Activated CD4-positive, alpha-beta memory T cell treated with anti-CD3 and anti-CD28 coated beads, Interleukin-2, amount 10 ng/mL, durations not matched to agents 7 days and 5 days (primary cell): ENCODE data around the gene SLC4A5. TPM values are rescaled to one million over a fixed set of nuclear protein-coding genes. Genes with fewer than 3 reads are reported as not detected.

Experiments used
- CTCF ChIA-PET: fragments of 350-600 bp; sonication (Branson Sonifier 250); formaldehyde crosslinking; loops from one replicate; lab custom pipeline; 2021; ENCODE audit warnings: antibody characterized with exemption, inconsistent platforms; lab: Charles Lee
- POLR2A ChIA-PET: fragments of 350-600 bp; sonication (Branson Sonifier 250); formaldehyde crosslinking; loops from one replicate; lab custom pipeline; 2021; ENCODE audit warnings: antibody characterized with exemption; lab: Charles Lee
- DNase-seq: peaks from one replicate; pipeline ENCODE4 v3.0.0-alpha.2; 2020
- H3K27ac Mint-ChIP-seq: one replicate; pipeline ENCODE4 v1.8.0; 2021; ENCODE audit warnings: mild to moderate bottlenecking, mixed read lengths
- H3K27me3 Mint-ChIP-seq: one replicate; pipeline ENCODE4 v1.8.0; 2021; ENCODE audit warnings: mixed read lengths
- H3K36me3 Mint-ChIP-seq: one replicate; pipeline ENCODE4 v1.8.0; 2021; ENCODE audit warnings: low read depth, mixed read lengths
- H3K4me1 Mint-ChIP-seq: one replicate; pipeline ENCODE4 v1.8.0; 2021; ENCODE audit warnings: mixed read lengths
- H3K4me3 Mint-ChIP-seq: one replicate; pipeline ENCODE4 v1.8.0; 2021; ENCODE audit warnings: mild to moderate bottlenecking, mixed read lengths
- H3K9me3 Mint-ChIP-seq: one replicate; pipeline ENCODE4 v1.8.0; 2021; ENCODE audit warnings: mixed read lengths
- total RNA-seq, 2 experiments: library from RNA; stranded (reverse); gene quantifications; one replicate each; pipeline ENCODE4 v1.2.3, GENCODE V29; 2021

The SLC4A5 gene
- total RNA-seq, 2 experiments from 2014 or later, result 2.5 to 3.4 TPM

- Mint-ChIP-seq H3K4me1 (no peaks in the 10 kb centered on the region), H3K27me3 (peaks cover 5% of the 10 kb centered on the region), H3K9me3 (no peaks in the 10 kb centered on the region), H3K4me3 (no peak overlapping the region), H3K36me3 (no peaks in the 10 kb centered on the region), H3K27ac (no peak overlapping the region)
- CTCF ChIA-PET, result interaction anchor here (1.3 to 1.5 kb wide), 2 partner anchors 14 to 54 kb away, joined by 3 to 4 read pairs; no protein-coding TSS in a partner anchor
- DNase-seq, result no peak
- POLR2A ChIA-PET, result interaction anchor here (1.5 kb wide), 1 partner anchor 10 kb away, joined by 4 read pairs; no protein-coding TSS in a partner anchor
Observed at GRCh38 chr2:74281141-74281975, 61.9 kb downstream of the SLC4A5 start.

DNA sequence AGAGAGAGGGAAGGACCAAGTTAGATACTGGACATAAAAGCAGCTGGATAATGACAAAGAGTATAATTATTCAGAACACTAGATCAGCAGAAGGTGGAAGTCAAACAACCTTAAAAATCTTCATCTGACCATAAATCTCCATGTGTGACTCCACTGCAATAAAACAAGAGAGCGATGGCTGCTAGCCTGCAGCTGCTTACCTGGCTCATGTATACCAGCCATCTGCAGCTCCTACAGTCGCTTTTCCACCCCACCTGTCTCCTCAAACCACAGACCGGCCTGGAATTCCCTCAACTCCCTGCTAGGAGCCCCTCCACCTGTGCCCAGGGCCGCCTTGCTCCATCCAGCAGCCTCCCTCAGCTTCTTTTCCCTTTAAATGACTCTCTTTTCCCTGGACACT lies 64.5 kb downstream of the SLC4A5 start:
- Mint-ChIP-seq H3K27ac (no peak overlapping the region), H3K4me3 (no peak overlapping the region), H3K36me3 (no peaks in the 10 kb centered on the region), H3K4me1 (no peaks in the 10 kb centered on the region), H3K27me3 (peaks cover 5% of the 10 kb centered on the region), H3K9me3 (no peaks in the 10 kb centered on the region)
- DNase-seq, result no peak
- POLR2A ChIA-PET, result interaction anchor here (1.1 kb wide), 1 partner anchor 12 kb away, joined by 5 read pairs; no protein-coding TSS in a partner anchor
- CTCF ChIA-PET, result no interaction called here

GRCh38 chr2:74278176-74278575 lies 65.0 kb downstream of the SLC4A5 start:
- Mint-ChIP-seq H3K36me3 (no peaks in the 10 kb centered on the region), H3K9me3 (no peaks in the 10 kb centered on the region), H3K4me3 (no peak overlapping the region), H3K27ac (no peak overlapping the region), H3K4me1 (no peaks in the 10 kb centered on the region), H3K27me3 (peaks cover 5% of the 10 kb centered on the region)
- DNase-seq, result no peak
- POLR2A ChIA-PET, result interaction anchor here (1.1 kb wide), 1 partner anchor 13 kb away, joined by 5 read pairs; no protein-coding TSS in a partner anchor
- CTCF ChIA-PET, result no interaction called here

GRCh38 chr2:74275228-74275627 lies 68.0 kb downstream of the SLC4A5 start:
- no peaks in the 10 kb centered on the region for H3K4me1 Mint-ChIP-seq

GRCh38 chr2:74269667-74270066 lies 73.5 kb downstream of the SLC4A5 start:
- ChIA-PET POLR2A (interaction anchor here (1.3 kb wide), 1 partner anchor 21 kb away, joined by 3 read pairs; no protein-coding TSS in a partner anchor), CTCF (interaction anchor here (0.8 to 5.5 kb wide), 2 partner anchors 65 to 121 kb away, joined by 4 to 69 read pairs; no protein-coding TSS in a partner anchor)
- peaks cover 2% of the 10 kb centered on the region for H3K36me3 Mint-ChIP-seq
- H3K9me3 Mint-ChIP-seq, result no peaks in the 10 kb centered on the region
- peak overlapping the region; percentile 66 for H3K27ac Mint-ChIP-seq
- DNase-seq, result no peak
- H3K4me1 Mint-ChIP-seq, result peaks cover 28% of the 10 kb centered on the region
- no peak overlapping the region for H3K4me3 Mint-ChIP-seq
- H3K27me3 Mint-ChIP-seq, result no peaks in the 10 kb centered on the region

More at GRCh38 chr2:74275228-74275627, 68.0 kb downstream of the SLC4A5 start:
- DNase-seq, result no peak
- Mint-ChIP-seq H3K9me3 (no peaks in the 10 kb centered on the region), H3K27ac (no peak overlapping the region), H3K36me3 (no peaks in the 10 kb centered on the region), H3K4me3 (no peak overlapping the region), H3K27me3 (peaks cover 4% of the 10 kb centered on the region)
- POLR2A ChIA-PET, result interaction anchor here (1.0 kb wide), 1 partner anchor 15 kb away, joined by 4 read pairs; no protein-coding TSS in a partner anchor
- CTCF ChIA-PET, result no interaction called here

GRCh38 chr2:74267068-74267467 lies 76.1 kb downstream of the SLC4A5 start:
- ChIA-PET CTCF (interaction anchor here (0.6 to 5.5 kb wide), 11 partner anchors 14 to 440 kb away, joined by 3 to 69 read pairs (median 3); no protein-coding TSS in a partner anchor), POLR2A (interaction anchor here (0.6 to 1.5 kb wide), 4 partner anchors 68 to 286 kb away, joined by 3 to 6 read pairs (median 4); no protein-coding TSS in a partner anchor)
- no peak overlapping the region for H3K4me3 Mint-ChIP-seq
- peak; percentile 80 for DNase-seq
- H3K27me3 Mint-ChIP-seq, result no peaks in the 10 kb centered on the region
- peaks cover 31% of the 10 kb centered on the region for H3K4me1 Mint-ChIP-seq
- peaks cover 2% of the 10 kb centered on the region for H3K36me3 Mint-ChIP-seq
- peak overlapping the region; percentile 85 for H3K27ac Mint-ChIP-seq
- H3K9me3 Mint-ChIP-seq, result no peaks in the 10 kb centered on the region

GRCh38 chr2:74264281-74264680 lies 78.9 kb downstream of the SLC4A5 start:
- H3K27me3 Mint-ChIP-seq, result no peaks in the 10 kb centered on the region
- no peak overlapping the region for H3K27ac Mint-ChIP-seq
- H3K4me1 Mint-ChIP-seq, result peaks cover 31% of the 10 kb centered on the region
- no peak overlapping the region for H3K4me3 Mint-ChIP-seq
- CTCF ChIA-PET, result interaction anchor here (2.0 to 5.5 kb wide), 2 partner anchors 15 to 70 kb away, joined by 10 to 69 read pairs; no protein-coding TSS in a partner anchor
- no peaks in the 10 kb centered on the region for H3K36me3 Mint-ChIP-seq
- no peak for DNase-seq
- POLR2A ChIA-PET, result no interaction called here
- H3K9me3 Mint-ChIP-seq, result no peaks in the 10 kb centered on the region

- no peaks in the 10 kb centered on the region for H3K9me3 Mint-ChIP-seq
- H3K27ac Mint-ChIP-seq, result no peak overlapping the region
Observed at GRCh38 chr2:74262681-74263080, 80.5 kb downstream of the SLC4A5 start.

DNA sequence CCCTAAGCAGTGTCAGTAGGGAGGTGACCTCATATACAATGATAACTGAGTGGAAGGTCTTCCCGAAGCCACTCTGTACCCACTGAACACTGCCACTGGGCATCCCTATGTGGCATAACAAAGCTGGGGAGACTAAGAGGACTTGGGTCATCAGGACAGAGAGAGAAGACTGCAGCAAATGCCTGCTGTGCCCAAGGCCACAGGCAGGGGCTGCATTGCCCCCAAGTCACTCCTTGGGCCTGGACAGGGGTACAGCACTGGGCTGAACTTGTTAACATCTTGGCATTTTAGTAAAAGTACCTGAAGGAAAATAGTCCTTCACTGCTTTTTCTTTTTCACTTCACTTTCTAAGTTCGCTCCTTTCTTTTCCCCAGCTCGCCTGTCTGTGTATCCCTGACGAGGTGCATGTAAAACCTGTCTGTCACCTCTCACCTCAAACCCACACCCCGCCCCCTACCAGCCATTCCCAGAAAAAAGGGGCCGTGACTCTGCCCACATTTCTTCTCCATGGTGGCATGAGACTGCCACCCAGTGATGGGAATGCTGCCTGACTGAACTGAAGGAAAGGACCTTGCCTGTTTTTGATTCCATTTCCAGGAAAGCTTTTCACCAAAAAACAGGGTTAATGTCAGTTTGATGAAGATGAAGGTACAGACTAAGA lies 81.9 kb downstream of the SLC4A5 start:
- DNase-seq, result no peak
- no peaks in the 10 kb centered on the region for H3K9me3 Mint-ChIP-seq
- no peaks in the 10 kb centered on the region for H3K36me3 Mint-ChIP-seq
- CTCF ChIA-PET, result interaction anchor here (0.6 to 1.5 kb wide), 2 partner anchors 15 to 29 kb away, joined by 3 to 5 read pairs; no protein-coding TSS in a partner anchor
- POLR2A ChIA-PET, result no interaction called here
- no peaks in the 10 kb centered on the region for H3K27me3 Mint-ChIP-seq
- no peak overlapping the region for H3K4me3 Mint-ChIP-seq
- H3K4me1 Mint-ChIP-seq, result peaks cover 17% of the 10 kb centered on the region
- no peak overlapping the region for H3K27ac Mint-ChIP-seq

More at GRCh38 chr2:74262681-74263080, 80.5 kb downstream of the SLC4A5 start:
- H3K4me1 Mint-ChIP-seq, result peaks cover 27% of the 10 kb centered on the region
- CTCF ChIA-PET, result no interaction called here
- DNase-seq, result no peak
- no peaks in the 10 kb centered on the region for H3K27me3 Mint-ChIP-seq
- no peak overlapping the region for H3K4me3 Mint-ChIP-seq
- H3K36me3 Mint-ChIP-seq, result no peaks in the 10 kb centered on the region
- POLR2A ChIA-PET, result no interaction called here

DNA sequence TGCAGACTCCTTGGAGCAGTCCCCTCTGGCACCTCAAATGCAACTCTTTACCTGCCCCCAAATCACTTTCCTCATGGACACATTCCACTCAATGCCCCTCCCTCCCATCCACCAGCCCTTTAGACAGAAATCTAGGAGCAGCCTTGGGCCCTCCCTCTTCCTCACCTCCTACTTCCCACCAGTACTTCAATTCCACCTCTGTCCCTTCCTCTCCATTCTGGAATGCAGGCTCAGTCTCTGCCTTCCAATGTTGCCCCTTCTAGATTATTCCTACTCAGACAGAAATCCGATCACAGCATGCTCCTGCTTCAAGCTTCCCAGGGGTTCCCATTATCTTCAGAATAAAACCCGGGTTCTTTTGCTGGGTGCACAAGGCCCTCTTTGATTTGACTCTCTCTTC lies 82.7 kb downstream of the SLC4A5 start:
- Mint-ChIP-seq H3K4me3 (no peak overlapping the region), H3K27me3 (no peaks in the 10 kb centered on the region), H3K9me3 (no peaks in the 10 kb centered on the region), H3K27ac (no peak overlapping the region), H3K36me3 (no peaks in the 10 kb centered on the region), H3K4me1 (peaks cover 10% of the 10 kb centered on the region)
- POLR2A ChIA-PET, result no interaction called here
- CTCF ChIA-PET, result interaction anchor here (1.5 kb wide), 1 partner anchor 14 kb away, joined by 3 read pairs; no protein-coding TSS in a partner anchor
- no peak for DNase-seq

DNA sequence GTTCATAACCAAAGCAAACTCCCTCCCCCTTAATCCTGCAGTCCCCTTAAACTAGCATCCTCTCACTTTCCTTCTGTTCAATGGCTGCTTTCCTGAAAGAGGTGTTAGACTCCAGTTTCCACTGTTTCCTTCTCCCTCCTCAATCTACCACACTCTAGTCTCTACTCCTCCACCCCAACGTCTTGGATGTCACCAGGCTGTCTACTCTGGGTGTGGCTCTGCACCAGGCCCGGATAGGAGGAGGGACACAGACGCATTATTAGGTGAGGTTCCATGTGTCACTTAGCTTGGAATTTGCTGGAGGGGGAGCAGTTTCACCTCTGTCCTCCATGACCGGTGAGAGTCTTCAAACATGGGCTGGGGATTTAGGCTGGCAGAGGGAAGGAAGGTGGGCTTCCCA lies 83.5 kb downstream of the SLC4A5 start:
- Mint-ChIP-seq H3K36me3 (no peaks in the 10 kb centered on the region), H3K4me1 (peaks cover 7% of the 10 kb centered on the region), H3K9me3 (no peaks in the 10 kb centered on the region), H3K27ac (no peak overlapping the region), H3K27me3 (no peaks in the 10 kb centered on the region), H3K4me3 (no peak overlapping the region)
- DNase-seq, result no peak
- CTCF ChIA-PET, result interaction anchor here (1.9 kb wide), 1 partner anchor 10 kb away, joined by 7 read pairs; no protein-coding TSS in a partner anchor
- POLR2A ChIA-PET, result no interaction called here

DNA sequence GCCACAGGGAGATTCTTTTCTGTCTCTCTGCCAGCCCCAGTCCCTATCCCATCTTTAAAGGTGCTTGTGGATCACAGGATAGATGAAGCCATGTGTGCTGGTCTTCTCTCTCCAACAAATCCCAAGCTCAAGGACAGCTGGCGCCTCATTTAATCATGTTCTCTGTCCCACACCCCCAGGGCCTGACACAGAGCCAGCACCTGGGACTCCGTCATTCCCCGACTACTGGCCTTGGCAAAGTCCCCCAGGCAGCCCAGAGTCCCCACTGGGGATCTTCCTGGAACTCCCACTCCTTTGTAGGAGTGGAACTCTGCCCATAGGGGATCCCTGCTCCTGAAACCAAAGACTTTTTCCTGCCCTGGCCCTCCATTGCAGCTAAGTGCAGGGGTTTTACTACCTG lies 84.0 kb downstream of the SLC4A5 start:
- ChIA-PET CTCF (interaction anchor here (1.0 to 1.9 kb wide), 3 partner anchors 10 to 435 kb away, joined by 3 to 7 read pairs (median 5); no protein-coding TSS in a partner anchor), POLR2A (no interaction called here)
- Mint-ChIP-seq H3K36me3 (no peaks in the 10 kb centered on the region), H3K27me3 (no peaks in the 10 kb centered on the region), H3K27ac (no peak overlapping the region), H3K4me1 (peaks cover 3% of the 10 kb centered on the region), H3K4me3 (no peak overlapping the region), H3K9me3 (no peaks in the 10 kb centered on the region)
- no peak for DNase-seq
